Neuronal stem cell (in vitro differentiated cells): ENCODE measurements around the gene CD248.
A peak's percentile ranks its signal among the peaks of the same experiment; 100 is the strongest.

Experiments
- DNase-seq: peaks from one replicate; pipeline ENCODE4 v3.0.0-alpha.2; 2013; ENCODE audit warnings: low spot score
- H2AFZ ChIP-seq: one replicate; pipeline ENCODE4 v1.6.1; 2013; ENCODE audit warnings: mild to moderate bottlenecking, low read length, inconsistent platforms
- H2AK5ac ChIP-seq: 2 replicates; pipeline ENCODE4 v1.6.1; 2013; ENCODE audit warnings: low read depth, mild to moderate bottlenecking, inconsistent platforms, low read length, moderate library complexity, mixed read lengths
- H2BK120ac ChIP-seq: 2 replicates; pipeline ENCODE4 v1.6.1; 2013; ENCODE audit warnings: low read depth, mild to moderate bottlenecking, inconsistent platforms, low read length, moderate library complexity, mixed read lengths
- H2BK12ac ChIP-seq: one replicate; pipeline ENCODE4 v1.6.1; 2013; ENCODE audit warnings: low read length, inconsistent platforms
- H2BK15ac ChIP-seq: 2 replicates; pipeline ENCODE4 v1.6.1; 2013; ENCODE audit warnings: mild to moderate bottlenecking, low read length, inconsistent platforms, mixed read lengths
- H2BK5ac ChIP-seq: one replicate; pipeline ENCODE4 v1.6.1; 2013; ENCODE audit warnings: inconsistent platforms, mild to moderate bottlenecking, low read length, moderate library complexity
- H3K14ac ChIP-seq: one replicate; pipeline ENCODE4 v1.6.1; 2013; ENCODE audit warnings: low read length, inconsistent platforms
- H3K18ac ChIP-seq: 2 replicates; pipeline ENCODE4 v1.6.1; 2013; ENCODE audit warnings: low read length, inconsistent platforms
- H3K23ac ChIP-seq: 2 replicates; pipeline ENCODE4 v1.6.1; 2013; ENCODE audit warnings: low read depth, mild to moderate bottlenecking, mixed read lengths, low read length, inconsistent platforms; ENCODE audit not compliant: poor library complexity
- H3K27ac ChIP-seq: replicated peaks from 3 replicates; pipeline ENCODE4 v1.5.1; 2013; ENCODE audit warnings: low read length, inconsistent platforms
- H3K27me3 ChIP-seq, 3 experiments: 2 replicates each; pipeline ENCODE4 v1.6.1; 2013; ENCODE audit warnings: low read length in 3 of 3, mild to moderate bottlenecking in 2 of 3, inconsistent platforms in 1 of 3, low read depth in 1 of 3, mixed read lengths in 1 of 3, moderate library complexity in 1 of 3; ENCODE audit not compliant: control insufficient read depth in 3 of 3, insufficient read depth in 3 of 3
- H3K36me3 ChIP-seq, 2 donors: replicated peaks in 1 of 2; 2 replicates each; pipeline ENCODE4 v1.6.1; 2013; ENCODE audit warnings: low read length in 2 of 2; ENCODE audit not compliant: control insufficient read depth in 2 of 2, insufficient read depth in 2 of 2
- H3K4ac ChIP-seq: 2 replicates; pipeline ENCODE4 v1.6.1; 2013; ENCODE audit warnings: inconsistent platforms, mild to moderate bottlenecking, low read length, moderate library complexity
- H3K4me1 ChIP-seq, 2 donors: 1 replicate in 1 of 2; 2 replicates in 1 of 2; pipeline ENCODE4 v1.6.1; 2013; ENCODE audit warnings: low read length in 2 of 2, low read depth in 1 of 2; ENCODE audit not compliant: control insufficient read depth in 2 of 2, insufficient read depth in 1 of 2
- H3K4me2 ChIP-seq: one replicate; pipeline ENCODE4 v1.6.1; 2013; ENCODE audit warnings: mild to moderate bottlenecking, low read length, inconsistent platforms; ENCODE audit not compliant: insufficient read depth, poor library complexity, severe bottlenecking
- H3K4me3 ChIP-seq, 2 donors: 2 replicates each; pipeline ENCODE4 v1.5.1; 2013; ENCODE audit warnings: low read length in 2 of 2, mild to moderate bottlenecking in 2 of 2, inconsistent platforms in 1 of 2, moderate library complexity in 1 of 2
- H3K79me1 ChIP-seq: one replicate; pipeline ENCODE4 v1.6.1; 2013; ENCODE audit warnings: low read depth, mild to moderate bottlenecking, inconsistent platforms, low read length, moderate library complexity
- H3K9ac ChIP-seq: one replicate; pipeline ENCODE4 v1.6.1; 2013; ENCODE audit warnings: mild to moderate bottlenecking, low read depth, low read length, inconsistent platforms; ENCODE audit not compliant: poor library complexity
- H3K9me3 ChIP-seq, 2 donors: replicated peaks in 1 of 2; 2 replicates each; pipeline versions ENCODE3 to v1.6.1; 2013; ENCODE audit warnings: low read length in 2 of 2, mild to moderate bottlenecking in 2 of 2, inconsistent platforms in 1 of 2, low read depth in 1 of 2, mixed read lengths in 1 of 2, moderate library complexity in 1 of 2; ENCODE audit not compliant: control insufficient read depth in 2 of 2, insufficient read depth in 1 of 2
- H4K8ac ChIP-seq: one replicate; pipeline ENCODE4 v1.6.1; 2013; ENCODE audit warnings: low read depth, mild to moderate bottlenecking, inconsistent platforms, low read length, moderate library complexity
- H4K91ac ChIP-seq: one replicate; pipeline ENCODE4 v1.6.1; 2013; ENCODE audit warnings: low read length, low read depth, mild to moderate bottlenecking, inconsistent platforms; ENCODE audit not compliant: poor library complexity
- WGBS, 2 donors: extraction: QIAGEN DNeasy Blood & Tissue Kit; methylation state at CpG; one replicate each; pipeline ENCODE4 v1.1.7; 2013; ENCODE audit warnings: missing lambda C conversion rate in 2 of 2, mixed read lengths in 1 of 2; ENCODE audit not compliant: insufficient read length in 2 of 2, insufficient replicate concordance in 1 of 2; ENCODE audit errors: extremely low coverage in 2 of 2; 5-methylcytosine and 5-hydroxymethylcytosine counted together

CD248 gene

DNA sequence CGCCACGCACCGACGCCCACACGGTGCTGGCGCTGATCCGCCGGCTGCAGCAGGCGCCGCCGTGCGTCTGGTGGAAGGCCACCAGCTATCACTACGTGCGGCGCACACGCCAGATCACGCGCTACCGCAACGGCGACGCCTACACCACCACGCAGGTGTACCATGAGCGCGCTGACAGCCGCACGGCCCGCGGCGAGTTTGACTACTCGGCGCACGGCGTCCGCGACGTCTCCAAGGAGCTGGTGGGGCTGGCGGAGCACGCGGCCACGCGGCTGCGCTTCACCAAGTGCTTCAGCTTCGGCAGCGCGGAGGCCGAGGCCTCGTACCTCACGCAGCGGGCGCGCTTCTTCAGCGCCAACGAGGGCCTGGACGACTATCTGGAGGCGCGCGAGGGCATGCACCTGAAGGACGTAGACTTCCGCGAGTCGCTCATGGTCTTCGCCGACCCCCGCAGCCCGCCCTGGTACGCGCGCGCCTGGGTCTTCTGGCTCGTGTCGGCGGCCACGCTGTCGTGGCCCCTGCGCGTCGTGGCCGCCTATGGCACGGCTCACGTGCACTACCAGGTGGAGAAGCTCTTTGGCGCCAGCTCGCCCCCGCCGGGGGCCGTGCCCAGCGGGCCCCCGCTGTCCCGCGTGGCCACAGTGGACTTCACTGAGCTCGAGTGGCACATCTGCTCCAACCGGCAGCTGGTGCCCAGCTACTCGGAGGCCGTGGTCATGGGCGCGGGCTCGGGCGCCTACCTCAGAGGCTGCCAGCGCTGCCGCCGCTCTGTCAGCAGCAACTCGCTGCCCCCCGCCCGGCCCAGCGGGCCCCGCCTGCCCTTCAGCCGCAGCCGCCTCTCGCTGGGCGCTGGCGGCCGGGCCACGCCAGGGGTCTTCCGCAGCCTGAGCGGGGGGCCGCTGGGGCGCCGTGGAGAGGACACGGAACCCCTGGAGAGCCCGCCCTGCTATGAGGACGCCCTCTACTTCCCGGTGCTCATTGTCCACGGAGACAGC is 21.9 kb downstream of the CD248 start:
- no peak overlapping the region for H3K9ac ChIP-seq
- no peak overlapping the region for H3K4me3 ChIP-seq
- no peak overlapping the region for H2BK5ac ChIP-seq
- no peak overlapping the region for H2AK5ac ChIP-seq
- peaks cover 2 to 8% of the 10 kb centered on the region in 2 donors for H3K4me1 ChIP-seq
- H3K27ac ChIP-seq, result no peak overlapping the region
- H3K18ac ChIP-seq, result no peak overlapping the region
- H3K4ac ChIP-seq, result peak overlapping the region; percentile 53
- DNase-seq, result no peak
- H2BK120ac ChIP-seq, result no peak overlapping the region
- peak overlapping the region; percentile 71 for H3K14ac ChIP-seq
- H3K27me3 ChIP-seq, result peaks cover 19 to 80% (median 40%) of the 10 kb centered on the region in 3 experiments
- H3K23ac ChIP-seq, result peak overlapping the region; percentile 85
- no peak overlapping the region for H3K4me2 ChIP-seq
- no peak overlapping the region for H4K91ac ChIP-seq
- peak overlapping the region; percentile 75 for H2BK15ac ChIP-seq
- no peaks in the 10 kb centered on the region for H3K36me3 ChIP-seq
- WGBS, 2 donors, result no CpG with 5 or more reads among the region's 123 CpGs
- no peak overlapping the region for H2BK12ac ChIP-seq
- no peak overlapping the region for H2AFZ ChIP-seq
- H3K9me3 ChIP-seq, result peaks cover 0 to 5% of the 10 kb centered on the region in 2 donors
- peaks cover 6% of the 10 kb centered on the region for H3K79me1 ChIP-seq
- H4K8ac ChIP-seq, result no peak overlapping the region

- Histone ChIP-seq H3K18ac (peak overlapping the region; percentile 28), H3K27me3 (peaks cover 19 to 76% (median 40%) of the 10 kb centered on the region in 3 experiments), H4K8ac (no peak overlapping the region), H2BK12ac (no peak overlapping the region), H3K4me1 (peaks cover 5 to 10% of the 10 kb centered on the region in 2 donors), H2AFZ (no peak overlapping the region), H3K14ac (peak overlapping the region; percentile 71), H3K23ac (peak overlapping the region; percentile 85), H2BK5ac (no peak overlapping the region), H2BK120ac (no peak overlapping the region), H2AK5ac (no peak overlapping the region), H3K27ac (no peak overlapping the region), H3K79me1 (peaks cover 6% of the 10 kb centered on the region), H3K4me2 (no peak overlapping the region), H3K36me3 (no peaks in the 10 kb centered on the region), H3K4ac (no peak overlapping the region), H3K9me3 (peaks cover 0 to 5% of the 10 kb centered on the region in 2 donors), H3K9ac (no peak overlapping the region), H3K4me3 (no peak overlapping the region), H4K91ac (no peak overlapping the region), H2BK15ac (no peak overlapping the region)
- no peak for DNase-seq
- no CpG with 5 or more reads among the region's 30 CpGs for WGBS, 2 donors
These were observed 22.8 kb downstream of the CD248 start for GRCh38 chr11:66293777-66294625.

- H3K4ac ChIP-seq, result no peak overlapping the region
- H3K14ac ChIP-seq, result no peak overlapping the region
- peaks cover 5 to 10% of the 10 kb centered on the region in 2 donors for H3K4me1 ChIP-seq
- H3K18ac ChIP-seq, result no peak overlapping the region
- H3K36me3 ChIP-seq, result no peaks in the 10 kb centered on the region
- no peak overlapping the region for H4K8ac ChIP-seq
- no peak overlapping the region for H2BK12ac ChIP-seq
- peaks cover 19 to 73% (median 40%) of the 10 kb centered on the region in 3 experiments for H3K27me3 ChIP-seq
- no peak overlapping the region for H3K4me3 ChIP-seq
- no peak overlapping the region for H2BK15ac ChIP-seq
- DNase-seq, result no peak
- H3K9ac ChIP-seq, result no peak overlapping the region
- H3K9me3 ChIP-seq, result peaks cover 0 to 5% of the 10 kb centered on the region in 2 donors
- no peak overlapping the region for H3K23ac ChIP-seq
- H2BK120ac ChIP-seq, result no peak overlapping the region
- no peak overlapping the region for H3K27ac ChIP-seq
- no peak overlapping the region for H2AK5ac ChIP-seq
- peaks cover 8% of the 10 kb centered on the region for H3K79me1 ChIP-seq
- no peak overlapping the region for H2BK5ac ChIP-seq
- H2AFZ ChIP-seq, result no peak overlapping the region
- no peak overlapping the region for H4K91ac ChIP-seq
- H3K4me2 ChIP-seq, result no peak overlapping the region
- WGBS, 2 donors, result no CpG with 5 or more reads among the region's 4 CpGs
These were observed 23.5 kb downstream of the CD248 start for GRCh38 chr11:66293352-66293751.
